HepG2 (cell line): Measurements from ENCODE around the gene GDF7. TPM values are rescaled to one million over a fixed set of nuclear protein-coding genes. Genes with fewer than 3 reads are reported as not detected.
A peak's percentile ranks its signal among the peaks of the same experiment; 100 is the strongest.

Source experiments
- GRHL1 ChIP-seq: sonication (generic); formaldehyde crosslinking; conservative IDR thresholded peaks from 2 replicates; pipeline ENCODE4 v1.8.0; 2022; ENCODE audit warnings: missing genetic modification reagents
- NCOR1 ChIP-seq: fragments of 200-600 bp; sonication (generic); IDR thresholded peaks from 2 replicates; pipeline ENCODE4 v1.7.0; 2017; ENCODE audit warnings: antibody characterized with exemption, low read length, borderline replicate concordance
- PHF8 ChIP-seq: sonication (generic); formaldehyde crosslinking; IDR thresholded peaks from 2 replicates; pipeline ENCODE4 v1.5.0; 2020; ENCODE audit warnings: missing genetic modification reagents
- STAT6 ChIP-seq: sonication (generic); formaldehyde crosslinking; IDR thresholded peaks from 2 replicates; pipeline ENCODE4 v1.4.0; 2020; ENCODE audit warnings: missing genetic modification reagents, mild to moderate bottlenecking, borderline replicate concordance
- ZBTB40 ChIP-seq, 2 experiments: fragments of 450-650 bp in 1 of 2; sonication (generic) in 1 of 2; formaldehyde crosslinking in 1 of 2; IDR thresholded peaks; 2 replicates each; pipeline versions ENCODE4 v1.6.1 to v1.8.0; 2016 to 2022; ENCODE audit warnings: antibody characterized with exemption in 1 of 2, mild to moderate bottlenecking in 1 of 2, missing genetic modification reagents in 1 of 2
- ZNF253 ChIP-seq: sonication (generic); formaldehyde crosslinking; IDR thresholded peaks from 2 replicates; pipeline ENCODE4 v1.8.0; 2022; ENCODE audit warnings: mild to moderate bottlenecking, missing genetic modification reagents, borderline replicate concordance
- polyA plus RNA-seq, 8 experiments: library from polyadenylated mRNA; depleted of rRNA in 3 of 8; stranded (reverse) in 7 of 8; unstranded in 1 of 8; fragments of >200 nt; fragmentation: Illumina TruSeq in 4 of 8; extraction: Trizol in 4 of 8; gene quantifications; 2 replicates each; pipeline versions ENCODE4 v1.2.1 to v1.2.3, GENCODE V29; 2011 to 2016; ENCODE audit warnings: low read depth in 4 of 8, missing spikeins in 1 of 8, mixed read lengths in 1 of 8; ENCODE audit not compliant: insufficient read depth in 1 of 8
- total RNA-seq, 5 experiments: library from RNA; depleted of rRNA; stranded (reverse); fragments of >200 nt; fragmentation: Illumina TruSeq; extraction: Trizol; gene quantifications; 2 replicates each; pipeline ENCODE4 v1.2.3, GENCODE V29; 2016; ENCODE audit warnings: low read depth in 1 of 5
- TF ChIP-seq, protein P1 (sequence below): sonication (generic); formaldehyde crosslinking; IDR thresholded peaks from 2 replicates; pipeline ENCODE4 v1.9.0; 2021; ENCODE audit warnings: missing genetic modification reagents, mild to moderate bottlenecking, borderline replicate concordance
- TF ChIP-seq, protein P2 (sequence below): sonication (generic); formaldehyde crosslinking; IDR thresholded peaks from 2 replicates; pipeline ENCODE4 v1.4.0; 2020; ENCODE audit warnings: missing genetic modification reagents

The GDF7 gene
- total and polyA plus RNA-seq, 2 of the 13 experiments (the other 11 are each of a cell fraction or from before 2014, with no cell fraction given): 1.6 to 15.0 TPM

GRCh38 chr2:20635675-20636584 lies 31.0 kb upstream of the GDF7 start (continued):
- TF ChIP-seq ZBTB40 (IDR thresholded peaks at IDR 0.05) (no peak), ZBTB40 (CRISPR knock-in tag; IDR thresholded peaks at IDR 0.05) (peak; percentile 44; the same call in 1 of the 2 replicates), PHF8 (CRISPR knock-in tag) (peak; percentile 50; the same call in 1 of the 2 replicates), STAT6 (CRISPR knock-in tag) (peak; percentile 75; the same call in 1 of the 2 replicates), GRHL1 (no peak), ZNF253 (CRISPR knock-in tag) (no peak), NCOR1 (no peak)
- TF ChIP-seq, protein P1, sequence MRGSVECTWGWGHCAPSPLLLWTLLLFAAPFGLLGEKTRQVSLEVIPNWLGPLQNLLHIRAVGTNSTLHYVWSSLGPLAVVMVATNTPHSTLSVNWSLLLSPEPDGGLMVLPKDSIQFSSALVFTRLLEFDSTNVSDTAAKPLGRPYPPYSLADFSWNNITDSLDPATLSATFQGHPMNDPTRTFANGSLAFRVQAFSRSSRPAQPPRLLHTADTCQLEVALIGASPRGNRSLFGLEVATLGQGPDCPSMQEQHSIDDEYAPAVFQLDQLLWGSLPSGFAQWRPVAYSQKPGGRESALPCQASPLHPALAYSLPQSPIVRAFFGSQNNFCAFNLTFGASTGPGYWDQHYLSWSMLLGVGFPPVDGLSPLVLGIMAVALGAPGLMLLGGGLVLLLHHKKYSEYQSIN (CRISPR knock-in tag): no peak
- TF ChIP-seq, protein P2, sequence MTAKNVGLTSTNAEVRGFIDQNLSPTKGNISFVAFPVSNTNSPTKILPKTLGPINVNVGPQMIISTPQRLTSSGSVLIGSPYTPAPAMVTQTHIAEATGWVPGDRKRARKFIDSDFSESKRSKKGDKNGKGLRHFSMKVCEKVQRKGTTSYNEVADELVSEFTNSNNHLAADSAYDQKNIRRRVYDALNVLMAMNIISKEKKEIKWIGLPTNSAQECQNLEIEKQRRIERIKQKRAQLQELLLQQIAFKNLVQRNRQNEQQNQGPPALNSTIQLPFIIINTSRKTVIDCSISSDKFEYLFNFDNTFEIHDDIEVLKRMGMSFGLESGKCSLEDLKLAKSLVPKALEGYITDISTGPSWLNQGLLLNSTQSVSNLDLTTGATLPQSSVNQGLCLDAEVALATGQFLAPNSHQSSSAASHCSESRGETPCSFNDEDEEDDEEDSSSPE (CRISPR knock-in tag): 0 out of 2 replicates have a peak, but pooled peaks have one; percentile 27
